ENCODE data around the gene CACNG4.

The CACNG4 gene

DNA sequence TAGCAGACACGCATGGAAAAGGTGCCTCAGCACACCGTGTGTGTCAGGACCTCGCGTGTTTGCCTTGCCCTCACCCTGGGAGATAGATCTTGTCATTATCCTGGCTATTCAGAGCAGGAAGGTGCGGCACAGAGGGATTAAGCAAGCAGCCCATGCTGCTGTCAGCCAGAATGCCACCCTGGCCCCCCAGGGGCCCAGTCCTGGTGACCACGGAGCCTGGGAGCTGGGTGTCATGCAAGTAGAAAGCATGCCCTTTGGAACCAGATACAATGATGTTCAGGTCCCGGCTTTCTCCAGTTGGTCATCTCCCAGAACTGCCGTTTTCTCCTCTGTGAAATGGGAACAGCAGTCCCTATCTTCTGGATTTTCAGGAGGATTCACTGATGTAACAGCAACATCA is 29.9 kb downstream of the CACNG4 start:
- ATAC-seq: no peak
- TF ChIP-seq SNAI2 (CRISPR knock-in tag; IDR thresholded peaks at IDR 0.05) (no peak), ISL1 (CRISPR knock-in tag; IDR thresholded peaks at IDR 0.05) (no peak), ARNTL (CRISPR knock-in tag; IDR thresholded peaks at IDR 0.05; ENCODE audit: borderline replicate concordance, low read depth) (no peak), CSDC2 (CRISPR knock-in tag; IDR thresholded peaks at IDR 0.05) (no peak), GLIS3 (CRISPR knock-in tag; IDR thresholded peaks at IDR 0.05) (no peak), ESRRG (CRISPR knock-in tag; IDR thresholded peaks at IDR 0.05) (no peak), TSHZ2 (CRISPR knock-in tag; IDR thresholded peaks at IDR 0.05) (no peak), ZFP30 (CRISPR knock-in tag; IDR thresholded peaks at IDR 0.05) (no peak), ZC3H10 (CRISPR knock-in tag; IDR thresholded peaks at IDR 0.05) (no peak), PPARA (CRISPR knock-in tag; IDR thresholded peaks at IDR 0.05; ENCODE audit: borderline replicate concordance) (no peak), RARB (CRISPR knock-in tag; IDR thresholded peaks at IDR 0.05) (no peak), ZFP3 (CRISPR knock-in tag; IDR thresholded peaks at IDR 0.05) (no peak), ZNF8 (CRISPR knock-in tag; IDR thresholded peaks at IDR 0.05) (no peak), TOX (CRISPR knock-in tag; IDR thresholded peaks at IDR 0.05; ENCODE audit: borderline replicate concordance) (no peak), ZNF70 (CRISPR knock-in tag; IDR thresholded peaks at IDR 0.05) (no peak), OSR1 (CRISPR knock-in tag; IDR thresholded peaks at IDR 0.05) (no peak)
- TF ChIP-seq, protein P1, sequence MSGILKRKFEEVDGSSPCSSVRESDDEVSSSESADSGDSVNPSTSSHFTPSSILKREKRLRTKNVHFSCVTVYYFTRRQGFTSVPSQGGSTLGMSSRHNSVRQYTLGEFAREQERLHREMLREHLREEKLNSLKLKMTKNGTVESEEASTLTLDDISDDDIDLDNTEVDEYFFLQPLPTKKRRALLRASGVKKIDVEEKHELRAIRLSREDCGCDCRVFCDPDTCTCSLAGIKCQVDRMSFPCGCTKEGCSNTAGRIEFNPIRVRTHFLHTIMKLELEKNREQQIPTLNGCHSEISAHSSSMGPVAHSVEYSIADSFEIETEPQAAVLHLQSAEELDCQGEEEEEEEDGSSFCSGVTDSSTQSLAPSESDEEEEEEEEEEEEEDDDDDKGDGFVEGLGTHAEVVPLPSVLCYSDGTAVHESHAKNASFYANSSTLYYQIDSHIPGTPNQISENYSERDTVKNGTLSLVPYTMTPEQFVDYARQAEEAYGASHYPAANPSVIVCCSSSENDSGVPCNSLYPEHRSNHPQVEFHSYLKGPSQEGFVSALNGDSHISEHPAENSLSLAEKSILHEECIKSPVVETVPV (CRISPR knock-in tag; IDR thresholded peaks at IDR 0.05): no peak
- TF ChIP-seq, protein P2, sequence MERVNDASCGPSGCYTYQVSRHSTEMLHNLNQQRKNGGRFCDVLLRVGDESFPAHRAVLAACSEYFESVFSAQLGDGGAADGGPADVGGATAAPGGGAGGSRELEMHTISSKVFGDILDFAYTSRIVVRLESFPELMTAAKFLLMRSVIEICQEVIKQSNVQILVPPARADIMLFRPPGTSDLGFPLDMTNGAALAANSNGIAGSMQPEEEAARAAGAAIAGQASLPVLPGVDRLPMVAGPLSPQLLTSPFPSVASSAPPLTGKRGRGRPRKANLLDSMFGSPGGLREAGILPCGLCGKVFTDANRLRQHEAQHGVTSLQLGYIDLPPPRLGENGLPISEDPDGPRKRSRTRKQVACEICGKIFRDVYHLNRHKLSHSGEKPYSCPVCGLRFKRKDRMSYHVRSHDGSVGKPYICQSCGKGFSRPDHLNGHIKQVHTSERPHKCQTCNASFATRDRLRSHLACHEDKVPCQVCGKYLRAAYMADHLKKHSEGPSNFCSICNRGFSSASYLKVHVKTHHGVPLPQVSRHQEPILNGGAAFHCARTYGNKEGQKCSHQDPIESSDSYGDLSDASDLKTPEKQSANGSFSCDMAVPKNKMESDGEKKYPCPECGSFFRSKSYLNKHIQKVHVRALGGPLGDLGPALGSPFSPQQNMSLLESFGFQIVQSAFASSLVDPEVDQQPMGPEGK (CRISPR knock-in tag; IDR thresholded peaks at IDR 0.05; ENCODE audit: borderline replicate concordance): no peak
- TF ChIP-seq, protein P3, sequence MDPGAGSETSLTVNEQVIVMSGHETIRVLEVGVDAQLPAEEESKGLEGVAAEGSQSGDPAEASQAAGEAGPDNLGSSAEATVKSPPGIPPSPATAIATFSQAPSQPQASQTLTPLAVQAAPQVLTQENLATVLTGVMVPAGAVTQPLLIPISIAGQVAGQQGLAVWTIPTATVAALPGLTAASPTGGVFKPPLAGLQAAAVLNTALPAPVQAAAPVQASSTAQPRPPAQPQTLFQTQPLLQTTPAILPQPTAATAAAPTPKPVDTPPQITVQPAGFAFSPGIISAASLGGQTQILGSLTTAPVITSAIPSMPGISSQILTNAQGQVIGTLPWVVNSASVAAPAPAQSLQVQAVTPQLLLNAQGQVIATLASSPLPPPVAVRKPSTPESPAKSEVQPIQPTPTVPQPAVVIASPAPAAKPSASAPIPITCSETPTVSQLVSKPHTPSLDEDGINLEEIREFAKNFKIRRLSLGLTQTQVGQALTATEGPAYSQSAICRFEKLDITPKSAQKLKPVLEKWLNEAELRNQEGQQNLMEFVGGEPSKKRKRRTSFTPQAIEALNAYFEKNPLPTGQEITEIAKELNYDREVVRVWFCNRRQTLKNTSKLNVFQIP (CRISPR knock-in tag; IDR thresholded peaks at IDR 0.05; ENCODE audit: borderline replicate concordance, low read depth): no peak

DNA sequence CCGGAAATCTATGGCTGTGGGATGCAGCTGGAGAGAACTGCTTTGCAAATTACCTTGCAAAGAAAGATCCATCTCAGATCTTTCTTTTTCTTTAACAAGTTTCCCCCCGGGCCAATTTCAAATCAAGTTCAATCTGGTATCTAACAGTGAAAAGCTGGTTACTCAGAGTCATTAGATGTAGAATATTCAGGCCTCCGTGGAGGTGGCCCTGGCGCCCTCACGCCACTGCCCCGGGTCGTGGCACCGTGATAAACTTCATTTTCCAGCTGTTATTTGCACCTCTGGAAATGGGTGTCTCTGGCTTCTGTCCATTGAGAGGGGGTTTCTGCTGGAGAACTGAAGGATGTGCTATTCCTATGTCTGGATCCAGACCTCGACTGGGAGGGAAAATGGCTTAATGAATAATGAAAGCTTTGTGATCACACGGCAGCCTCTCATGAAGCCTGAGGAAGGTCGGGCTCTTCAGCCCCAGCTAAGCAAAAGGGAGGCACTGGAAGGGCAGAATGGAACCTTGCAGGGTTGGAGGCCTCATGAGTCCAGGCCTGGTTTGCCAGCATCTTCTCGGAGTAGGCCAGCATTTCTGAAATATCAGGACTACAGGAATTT is 30.5 kb downstream of the CACNG4 start:
- no peak for ATAC-seq

More for the DNA sequence above, 30.5 kb downstream of the CACNG4 start:
- TF ChIP-seq TSHZ2 (CRISPR knock-in tag; IDR thresholded peaks at IDR 0.05) (no peak), TCF4 (CRISPR knock-in tag; IDR thresholded peaks at IDR 0.05; ENCODE audit: borderline replicate concordance) (no peak), ZFP3 (CRISPR knock-in tag; IDR thresholded peaks at IDR 0.05) (no peak), ZNF565 (CRISPR knock-in tag; conservative IDR thresholded peaks at IDR 0.05; ENCODE audit: low read depth) (no peak), RARB (CRISPR knock-in tag; IDR thresholded peaks at IDR 0.05) (no peak), ZFP30 (CRISPR knock-in tag; IDR thresholded peaks at IDR 0.05) (no peak), BACH2 (CRISPR knock-in tag; IDR thresholded peaks at IDR 0.05; ENCODE audit: borderline replicate concordance) (no peak), OSR1 (CRISPR knock-in tag; IDR thresholded peaks at IDR 0.05) (no peak), PPARA (CRISPR knock-in tag; IDR thresholded peaks at IDR 0.05; ENCODE audit: borderline replicate concordance) (no peak), TOX (CRISPR knock-in tag; IDR thresholded peaks at IDR 0.05; ENCODE audit: borderline replicate concordance) (no peak), CREB5 (CRISPR knock-in tag; IDR thresholded peaks at IDR 0.05; ENCODE audit: low read depth) (no peak), GLIS3 (CRISPR knock-in tag; IDR thresholded peaks at IDR 0.05) (no peak), ESRRG (CRISPR knock-in tag; IDR thresholded peaks at IDR 0.05) (no peak), ZNF8 (CRISPR knock-in tag; IDR thresholded peaks at IDR 0.05) (no peak), ZNF70 (CRISPR knock-in tag; IDR thresholded peaks at IDR 0.05) (no peak), ISL1 (CRISPR knock-in tag; IDR thresholded peaks at IDR 0.05) (no peak)
- TF ChIP-seq, protein P3 (CRISPR knock-in tag; IDR thresholded peaks at IDR 0.05; ENCODE audit: borderline replicate concordance, low read depth): no peak
- TF ChIP-seq, protein P1 (CRISPR knock-in tag; IDR thresholded peaks at IDR 0.05): no peak

Data from SK-N-SH treated with all-trans-retinoic acid at 6 μM for 48 hours (cell line).